HepG2 (cell line): ENCODE measurements around the gene MRPL57. TPM values are rescaled to one million over a fixed set of nuclear protein-coding genes. Genes with fewer than 3 reads are reported as not detected.

Experiments
- AKAP8 ChIP-seq: sonication (generic); formaldehyde crosslinking; IDR thresholded peaks from 2 replicates; pipeline ENCODE4 v1.5.1; 2020; ENCODE audit warnings: mild to moderate bottlenecking, missing genetic modification reagents
- E2F5 ChIP-seq: sonication (generic); formaldehyde crosslinking; conservative IDR thresholded peaks from 2 replicates; pipeline ENCODE4 v1.4.0; 2020; ENCODE audit warnings: missing genetic modification reagents
- GABPA ChIP-seq, 2 experiments: IDR thresholded peaks; 2 replicates each; pipeline ENCODE4 v1.6.1; 2011 to 2016; ENCODE audit warnings: low read depth in 2 of 2, low read length in 1 of 2, missing biosample characterization in 1 of 2, missing genetic modification characterization in 1 of 2
- HHEX ChIP-seq: IDR thresholded peaks from 2 replicates; pipeline ENCODE4 v1.6.1; 2016; ENCODE audit warnings: control low read depth
- IRF9 ChIP-seq: sonication (generic); formaldehyde crosslinking; IDR thresholded peaks from 2 replicates; pipeline ENCODE4 v1.8.0; 2022; ENCODE audit warnings: missing genetic modification reagents, mild to moderate bottlenecking, borderline replicate concordance
- KAT8 ChIP-seq: IDR thresholded peaks from 2 replicates; pipeline ENCODE4 v1.6.1; 2016; ENCODE audit warnings: missing genetic modification reagents, missing compliant biosample characterization
- KLF11 ChIP-seq: IDR thresholded peaks from 2 replicates; pipeline ENCODE4 v1.6.1; 2016; ENCODE audit warnings: missing compliant biosample characterization
- MEIS1 ChIP-seq: sonication (generic); formaldehyde crosslinking; IDR thresholded peaks from 2 replicates; pipeline ENCODE4 v1.9.0; 2021; ENCODE audit warnings: mild to moderate bottlenecking, missing genetic modification reagents, moderate library complexity, borderline replicate concordance
- MTA1 ChIP-seq: sonication (generic); formaldehyde crosslinking; IDR thresholded peaks from 2 replicates; pipeline ENCODE4 v1.4.0; 2020; ENCODE audit warnings: missing genetic modification reagents, mild to moderate bottlenecking, borderline replicate concordance
- MTF1 ChIP-seq: sonication (generic); formaldehyde crosslinking; IDR thresholded peaks from 2 replicates; pipeline ENCODE4 v1.5.0; 2020; ENCODE audit warnings: missing genetic modification reagents
- SALL1 ChIP-seq: sonication (generic); formaldehyde crosslinking; IDR thresholded peaks from 2 replicates; pipeline ENCODE4 v1.8.0; 2022; ENCODE audit warnings: mild to moderate bottlenecking, missing genetic modification reagents
- SOX5 ChIP-seq: IDR thresholded peaks from 2 replicates; pipeline ENCODE4 v1.6.1; 2016; ENCODE audit warnings: borderline replicate concordance
- SP4 ChIP-seq: sonication (generic); formaldehyde crosslinking; IDR thresholded peaks from 2 replicates; pipeline ENCODE4 v1.8.1; 2023; ENCODE audit warnings: mild to moderate bottlenecking, missing genetic modification reagents
- TOE1 ChIP-seq: sonication (generic); formaldehyde crosslinking; IDR thresholded peaks from 2 replicates; pipeline ENCODE4 v1.4.0; 2020; ENCODE audit warnings: mild to moderate bottlenecking, missing genetic modification reagents
- ZBTB33 ChIP-seq: sonication (generic); formaldehyde crosslinking; IDR thresholded peaks from 2 replicates; pipeline ENCODE4 v1.4.0; 2020; ENCODE audit warnings: missing genetic modification reagents
- ZBTB39 ChIP-seq: sonication (generic); formaldehyde crosslinking; IDR thresholded peaks from 2 replicates; pipeline ENCODE4 v1.5.0; 2020; ENCODE audit warnings: missing genetic modification reagents
- ZFP1 ChIP-seq: IDR thresholded peaks from 2 replicates; pipeline ENCODE4 v1.6.1; 2016
- ZIK1 ChIP-seq: sonication (generic); formaldehyde crosslinking; IDR thresholded peaks from 2 replicates; pipeline ENCODE4 v1.5.0; 2020; ENCODE audit warnings: mild to moderate bottlenecking, low read depth, missing genetic modification reagents, borderline replicate concordance
- ZNF326 ChIP-seq: sonication (generic); formaldehyde crosslinking; IDR thresholded peaks from 2 replicates; pipeline ENCODE4 v1.4.0; 2020; ENCODE audit warnings: missing genetic modification reagents, borderline replicate concordance
- ZNF460 ChIP-seq: sonication (generic); formaldehyde crosslinking; IDR thresholded peaks from 2 replicates; pipeline ENCODE4 v1.5.1; 2020; ENCODE audit warnings: missing genetic modification reagents, mild to moderate bottlenecking, borderline replicate concordance
- ZNF605 ChIP-seq: sonication (generic); formaldehyde crosslinking; IDR thresholded peaks from 2 replicates; pipeline ENCODE4 v1.8.0; 2022; ENCODE audit warnings: mild to moderate bottlenecking, missing genetic modification reagents
- ZNF768 ChIP-seq: sonication (generic); formaldehyde crosslinking; IDR thresholded peaks from 2 replicates; pipeline ENCODE4 v1.4.0; 2020; ENCODE audit warnings: missing genetic modification reagents
- ZSCAN30 ChIP-seq: sonication (generic); formaldehyde crosslinking; IDR thresholded peaks from 2 replicates; pipeline ENCODE4 v1.5.0; 2020; ENCODE audit warnings: mild to moderate bottlenecking, missing genetic modification reagents
- polyA plus RNA-seq, 8 experiments: library from polyadenylated mRNA; depleted of rRNA in 3 of 8; stranded (reverse) in 7 of 8; unstranded in 1 of 8; fragments of >200 nt; fragmentation: Illumina TruSeq in 4 of 8; extraction: Trizol in 4 of 8; gene quantifications; 2 replicates each; pipeline versions ENCODE4 v1.2.1 to v1.2.3, GENCODE V29; 2011 to 2016; ENCODE audit warnings: low read depth in 4 of 8, missing spikeins in 1 of 8, mixed read lengths in 1 of 8; ENCODE audit not compliant: insufficient read depth in 1 of 8
- total RNA-seq, 5 experiments: library from RNA; depleted of rRNA; stranded (reverse); fragments of >200 nt; fragmentation: Illumina TruSeq; extraction: Trizol; gene quantifications; 2 replicates each; pipeline ENCODE4 v1.2.3, GENCODE V29; 2016; ENCODE audit warnings: low read depth in 1 of 5

The MRPL57 gene
- total and polyA plus RNA-seq, 2 of the 13 experiments (the other 11 are each of a cell fraction or from before 2014, with no cell fraction given): 19.5 to 35.2 TPM

GRCh38 chr13:21176215-21176981 is at the start of gene MRPL57, which contains the start of gene SKA3 (continued):
- TF ChIP-seq ZBTB33 (CRISPR knock-in tag) (no peak), ZNF460 (no peak; the same call in 1 of the 2 replicates), ZIK1 (CRISPR knock-in tag) (0 out of 2 replicates have a peak, but pooled peaks have one; percentile 57), KAT8 (CRISPR knock-in tag) (peak; percentile 89), MTF1 (CRISPR knock-in tag) (no peak), AKAP8 (peak; percentile 60), MTA1 (CRISPR knock-in tag) (peak; percentile 80; the same call in 1 of the 2 replicates), KLF11 (CRISPR knock-in tag) (no peak), HHEX (CRISPR knock-in tag) (no peak), ZSCAN30 (CRISPR knock-in tag) (no peak), ZBTB39 (CRISPR knock-in tag) (peak; percentile 79; the same call in 1 of the 2 replicates), E2F5 (peak; percentile 95), ZNF326 (CRISPR knock-in tag) (no peak), SOX5 (CRISPR knock-in tag) (no peak), IRF9 (CRISPR knock-in tag) (peak; percentile 72), TOE1 (CRISPR knock-in tag) (0 out of 2 replicates have a peak, but pooled peaks have one; percentile 11), MEIS1 (CRISPR knock-in tag) (peak; percentile 67; the same call in 1 of the 2 replicates), SP4 (CRISPR knock-in tag) (peak; percentile 68; the same call in 1 of the 2 replicates), ZNF605 (CRISPR knock-in tag) (peak; percentile 72; the same call in 1 of the 2 replicates), ZFP1 (no peak), ZNF768 (CRISPR knock-in tag) (peak; percentile 77), SALL1 (CRISPR knock-in tag) (peak; percentile 78), GABPA (IDR thresholded peaks at IDR 0.05; ENCODE audit: low read depth, low read length) (no peak), GABPA (CRISPR knock-in tag; IDR thresholded peaks at IDR 0.05; ENCODE audit: low read depth) (0 out of 2 replicates have a peak, but pooled peaks have one; percentile 13)
